HFF-Myc (cell line): ENCODE measurements around the gene PXN.

Experiments used
- DNase-seq: peaks from one replicate; pipeline ENCODE4 v3.0.0-alpha.2; 2011; ENCODE audit warnings: low read depth; ENCODE audit errors: extremely low read depth
- H3K4me3 ChIP-seq: replicated peaks from 2 replicates; pipeline ENCODE4 v1.5.1; 2011; ENCODE audit warnings: low read depth, mild to moderate bottlenecking, control low read depth, low read length
- CTCF ChIP-seq: IDR thresholded peaks from 2 replicates; pipeline ENCODE4 v1.5.1; 2012; ENCODE audit warnings: mild to moderate bottlenecking, low read depth, low read length, control low read depth; ENCODE audit errors: missing control alignments

PXN gene

GRCh38 chr12:120162763-120163162 lies 102.8 kb downstream of the PXN start:
- no peak overlapping the region for H3K4me3 ChIP-seq
- no peak for DNase-seq
- TF ChIP-seq CTCF = no peak

- H3K4me3 ChIP-seq = no peak overlapping the region
- TF ChIP-seq CTCF = no peak
- DNase-seq = no peak
These were observed 103.7 kb downstream of the PXN start for GRCh38 chr12:120161852-120162251.
